Astrocyte of the cerebellum (primary cell): ENCODE measurements around the gene ZNF622.

Experiments used
- DNase-seq: peaks from one replicate; pipeline ENCODE4 v3.0.0-alpha.2; 2011; ENCODE audit warnings: low read depth
- H3K4me3 ChIP-seq: 2 replicates; pipeline ENCODE4 v1.5.1; 2011; ENCODE audit warnings: mild to moderate bottlenecking, low read depth, low read length, moderate library complexity
- in situ Hi-C: cut with HindIII; loops from 2 replicates; pipeline ENCODE4 v1.10.0; 2017; ENCODE audit warnings: low sequenced_read_pairs
- TF ChIP-seq, protein P1 (sequence below): IDR thresholded peaks from 2 replicates; pipeline ENCODE4 v1.5.1; 2012; ENCODE audit warnings: low read length, low read depth, moderate library complexity, mild to moderate bottlenecking; ENCODE audit errors: missing control alignments

The ZNF622 gene

DNA sequence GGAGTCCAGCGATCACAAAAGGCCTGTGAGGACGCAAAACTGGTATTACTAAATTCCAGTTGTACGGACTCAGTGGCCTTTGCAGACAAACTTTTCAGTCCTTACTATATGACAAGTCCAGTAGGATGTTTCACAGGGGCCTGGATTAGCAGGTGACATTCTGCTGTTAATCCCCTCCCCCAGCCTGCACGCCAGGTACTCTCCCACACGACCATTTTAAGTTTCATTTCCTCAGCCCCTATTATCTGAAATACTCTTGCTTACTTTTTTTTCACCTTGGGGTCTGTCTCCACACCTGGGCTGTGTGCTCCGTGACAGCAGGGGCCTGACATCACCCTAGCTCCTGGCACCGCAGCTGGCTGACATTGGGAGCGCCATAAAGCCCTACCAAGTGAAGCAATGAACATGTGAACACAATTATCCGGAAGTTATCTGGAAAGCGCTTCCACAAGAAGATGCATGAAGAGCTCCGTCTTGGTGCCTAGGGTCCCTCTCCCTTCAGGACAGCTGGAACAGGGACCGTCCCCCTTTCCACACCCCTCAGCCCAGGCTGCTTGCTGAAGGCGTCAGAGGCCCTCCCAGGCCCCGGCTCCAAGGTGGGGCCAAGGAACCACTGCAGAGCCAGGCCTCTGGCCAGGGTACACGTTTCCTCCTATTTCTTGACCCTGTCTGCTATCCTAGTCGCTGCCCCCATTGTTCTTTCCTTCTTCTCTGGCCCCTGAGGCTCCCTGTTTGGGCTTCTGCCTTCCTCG lies 39.7 kb upstream of the ZNF622 start:
- DNase-seq, result no peak
- in situ Hi-C loops, result no loop called here
- TF ChIP-seq, protein P1, sequence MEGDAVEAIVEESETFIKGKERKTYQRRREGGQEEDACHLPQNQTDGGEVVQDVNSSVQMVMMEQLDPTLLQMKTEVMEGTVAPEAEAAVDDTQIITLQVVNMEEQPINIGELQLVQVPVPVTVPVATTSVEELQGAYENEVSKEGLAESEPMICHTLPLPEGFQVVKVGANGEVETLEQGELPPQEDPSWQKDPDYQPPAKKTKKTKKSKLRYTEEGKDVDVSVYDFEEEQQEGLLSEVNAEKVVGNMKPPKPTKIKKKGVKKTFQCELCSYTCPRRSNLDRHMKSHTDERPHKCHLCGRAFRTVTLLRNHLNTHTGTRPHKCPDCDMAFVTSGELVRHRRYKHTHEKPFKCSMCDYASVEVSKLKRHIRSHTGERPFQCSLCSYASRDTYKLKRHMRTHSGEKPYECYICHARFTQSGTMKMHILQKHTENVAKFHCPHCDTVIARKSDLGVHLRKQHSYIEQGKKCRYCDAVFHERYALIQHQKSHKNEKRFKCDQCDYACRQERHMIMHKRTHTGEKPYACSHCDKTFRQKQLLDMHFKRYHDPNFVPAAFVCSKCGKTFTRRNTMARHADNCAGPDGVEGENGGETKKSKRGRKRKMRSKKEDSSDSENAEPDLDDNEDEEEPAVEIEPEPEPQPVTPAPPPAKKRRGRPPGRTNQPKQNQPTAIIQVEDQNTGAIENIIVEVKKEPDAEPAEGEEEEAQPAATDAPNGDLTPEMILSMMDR, result no peak
- H3K4me3 ChIP-seq, result no peak overlapping the region

DNA sequence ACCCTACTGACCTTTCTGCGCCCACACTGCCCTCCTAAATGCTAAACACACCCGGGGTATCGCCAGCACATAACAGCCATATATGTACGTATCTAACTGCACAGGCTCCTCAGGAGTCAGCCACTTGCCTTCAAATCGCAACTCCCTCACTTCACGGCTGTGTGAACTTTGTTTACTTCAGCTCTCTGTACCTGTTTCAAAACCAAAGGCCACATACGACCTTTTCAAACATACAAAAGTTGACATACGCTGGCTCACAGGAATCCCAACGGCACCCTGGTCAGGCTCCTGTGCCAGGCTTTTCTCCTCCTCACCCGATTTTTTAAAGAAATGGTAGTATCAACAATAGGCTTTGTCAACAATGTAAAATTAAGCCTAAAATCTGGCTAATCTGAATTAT lies 39.0 kb upstream of the ZNF622 start:
- in situ Hi-C loops, result no loop called here
- TF ChIP-seq, protein P1, result no peak
- no peak for DNase-seq
- no peak overlapping the region for H3K4me3 ChIP-seq

DNA sequence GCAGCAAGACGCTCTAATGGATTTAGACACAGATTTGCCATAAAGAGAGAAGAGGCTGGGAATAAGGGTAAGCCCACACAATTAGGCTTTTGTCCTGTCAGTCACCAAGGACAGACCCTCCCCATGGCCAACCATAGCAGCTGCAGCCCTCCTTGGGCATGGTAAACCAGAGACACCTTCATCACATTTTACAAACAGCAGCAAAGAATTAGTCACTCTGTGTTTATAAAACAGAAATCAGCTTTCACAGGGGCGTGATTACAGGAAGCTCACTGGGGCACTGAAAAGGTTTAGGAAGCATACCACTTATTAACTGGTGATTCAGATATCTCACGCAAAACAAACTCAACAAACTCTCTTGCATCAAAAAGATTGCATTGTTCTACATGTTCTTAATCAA lies 37.3 kb upstream of the ZNF622 start:
- TF ChIP-seq, protein P1, result no peak
- no peak overlapping the region for H3K4me3 ChIP-seq
- in situ Hi-C loops, result no loop called here
- DNase-seq, result no peak

DNA sequence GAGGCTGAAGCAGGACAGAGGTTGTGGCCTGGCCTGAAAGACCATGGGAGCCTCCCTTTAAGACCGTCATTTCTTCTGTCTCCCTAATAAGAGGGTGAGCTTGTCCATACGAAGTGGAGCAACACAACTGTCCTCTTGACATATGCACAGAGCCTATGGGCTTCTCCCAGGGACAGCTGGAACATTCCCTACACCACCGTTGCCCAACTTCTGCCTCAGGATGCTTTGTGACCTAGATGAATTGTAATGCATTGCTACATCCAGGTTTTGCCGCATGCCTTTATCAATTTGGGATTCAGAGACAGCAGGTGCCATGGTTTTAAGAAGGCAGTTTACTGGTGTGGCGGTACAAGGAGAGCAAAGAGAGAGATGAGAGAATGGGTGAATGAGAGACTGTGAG lies 34.4 kb upstream of the ZNF622 start:
- TF ChIP-seq, protein P1, result no peak
- no peak overlapping the region for H3K4me3 ChIP-seq
- DNase-seq, result no peak
- in situ Hi-C loops, result no loop called here

DNA sequence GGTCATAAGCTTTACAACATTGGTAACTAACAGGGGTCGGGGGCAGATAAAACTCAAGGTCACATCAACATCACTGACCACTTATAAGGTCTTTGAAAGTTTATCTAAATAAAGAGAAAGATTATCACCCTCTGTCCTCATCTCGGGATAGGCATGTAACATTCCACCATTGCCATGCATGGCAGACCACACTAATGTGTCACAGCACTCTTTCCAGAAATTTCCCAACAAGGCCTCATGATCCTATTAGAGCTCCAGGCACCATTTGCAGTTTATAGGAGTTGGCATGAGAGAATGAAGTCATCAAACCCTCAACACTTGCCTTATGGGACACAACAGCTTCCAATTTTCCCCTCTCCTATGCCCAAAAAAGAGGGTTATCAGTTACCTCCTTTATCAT lies 31.9 kb upstream of the ZNF622 start:
- DNase-seq, result no peak
- TF ChIP-seq, protein P1, result no peak
- no peak overlapping the region for H3K4me3 ChIP-seq
- in situ Hi-C loops, result no loop called here

DNA sequence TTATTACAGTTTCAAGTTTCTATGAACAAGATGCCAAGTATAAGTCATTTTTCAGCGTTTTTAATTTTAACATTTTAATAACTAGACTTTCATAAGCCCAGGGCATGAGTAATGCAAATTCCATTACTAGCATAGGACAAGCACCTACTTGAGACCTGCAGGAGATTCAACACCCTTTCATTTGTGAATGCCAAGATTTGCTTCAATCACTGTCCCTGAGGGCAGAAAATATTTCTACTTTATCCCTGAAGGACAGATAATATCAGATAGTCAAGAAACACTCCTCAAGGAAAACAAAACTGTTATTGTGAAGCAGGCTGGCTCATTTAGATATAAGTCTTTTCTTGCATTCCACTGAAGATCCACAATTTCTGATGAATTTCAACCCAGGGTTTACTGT lies 27.7 kb upstream of the ZNF622 start:
- TF ChIP-seq, protein P1, result no peak
- in situ Hi-C loops, result no loop called here

More for the DNA sequence above, 27.7 kb upstream of the ZNF622 start:
- H3K4me3 ChIP-seq, result no peak overlapping the region
- DNase-seq, result no peak
